Measurements from ENCODE around the gene BICC1. TPM values are rescaled to one million over a fixed set of nuclear protein-coding genes. Genes with fewer than 3 reads are reported as not detected.

The BICC1 gene
- total RNA-seq, 1 experiment from 2014 or later, result 70.2 TPM

DNA sequence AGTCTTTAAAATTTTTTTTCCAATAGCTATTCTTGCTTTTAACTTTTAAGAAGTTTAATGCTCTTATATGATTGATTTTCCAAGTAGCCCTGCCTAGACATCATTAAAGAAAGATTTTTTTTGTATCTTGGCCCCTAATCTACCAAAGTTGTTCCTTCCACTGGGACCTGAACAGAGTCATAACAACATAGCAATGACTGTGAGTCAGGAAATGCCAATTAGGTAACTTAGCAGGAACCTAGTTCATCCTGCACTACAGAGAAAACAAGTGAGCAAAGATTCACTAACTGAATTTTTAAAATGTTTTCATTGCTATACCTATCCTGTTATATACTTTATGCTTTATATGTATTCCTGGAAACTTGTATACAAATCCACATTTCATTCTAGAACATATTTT is 284.7 kb downstream of the BICC1 start:
- Mint-ChIP-seq H3K27me3 (ENCODE audit: unreplicated experiment) (no peaks in the 10 kb centered on the region), H3K9me3 (ENCODE audit: low read depth, unreplicated experiment) (no peaks in the 10 kb centered on the region), H3K36me3 (ENCODE audit: insufficient read depth, unreplicated experiment) (peaks cover 6% of the 10 kb centered on the region), H3K27ac (ENCODE audit: unreplicated experiment) (no peak overlapping the region), H3K4me3 (ENCODE audit: low read depth, unreplicated experiment) (no peak overlapping the region), H3K4me1 (ENCODE audit: low read depth, unreplicated experiment) (no peaks in the 10 kb centered on the region)
- CTCF ChIA-PET, result interaction anchor here (0.7 kb wide), 1 partner anchor 121 kb away, joined by 3 read pairs; no protein-coding TSS in a partner anchor
- TF ChIP-seq, protein P1, sequence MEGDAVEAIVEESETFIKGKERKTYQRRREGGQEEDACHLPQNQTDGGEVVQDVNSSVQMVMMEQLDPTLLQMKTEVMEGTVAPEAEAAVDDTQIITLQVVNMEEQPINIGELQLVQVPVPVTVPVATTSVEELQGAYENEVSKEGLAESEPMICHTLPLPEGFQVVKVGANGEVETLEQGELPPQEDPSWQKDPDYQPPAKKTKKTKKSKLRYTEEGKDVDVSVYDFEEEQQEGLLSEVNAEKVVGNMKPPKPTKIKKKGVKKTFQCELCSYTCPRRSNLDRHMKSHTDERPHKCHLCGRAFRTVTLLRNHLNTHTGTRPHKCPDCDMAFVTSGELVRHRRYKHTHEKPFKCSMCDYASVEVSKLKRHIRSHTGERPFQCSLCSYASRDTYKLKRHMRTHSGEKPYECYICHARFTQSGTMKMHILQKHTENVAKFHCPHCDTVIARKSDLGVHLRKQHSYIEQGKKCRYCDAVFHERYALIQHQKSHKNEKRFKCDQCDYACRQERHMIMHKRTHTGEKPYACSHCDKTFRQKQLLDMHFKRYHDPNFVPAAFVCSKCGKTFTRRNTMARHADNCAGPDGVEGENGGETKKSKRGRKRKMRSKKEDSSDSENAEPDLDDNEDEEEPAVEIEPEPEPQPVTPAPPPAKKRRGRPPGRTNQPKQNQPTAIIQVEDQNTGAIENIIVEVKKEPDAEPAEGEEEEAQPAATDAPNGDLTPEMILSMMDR (IDR thresholded peaks at IDR 0.05; ENCODE audit: unreplicated experiment), result no peak
- intact Hi-C loops (cut with micrococcal nuclease; ENCODE audit: unreplicated experiment), result no loop called here
- no TSS peak for BruUV-seq (replicated peaks)
- DNase-seq, result no peak

DNA sequence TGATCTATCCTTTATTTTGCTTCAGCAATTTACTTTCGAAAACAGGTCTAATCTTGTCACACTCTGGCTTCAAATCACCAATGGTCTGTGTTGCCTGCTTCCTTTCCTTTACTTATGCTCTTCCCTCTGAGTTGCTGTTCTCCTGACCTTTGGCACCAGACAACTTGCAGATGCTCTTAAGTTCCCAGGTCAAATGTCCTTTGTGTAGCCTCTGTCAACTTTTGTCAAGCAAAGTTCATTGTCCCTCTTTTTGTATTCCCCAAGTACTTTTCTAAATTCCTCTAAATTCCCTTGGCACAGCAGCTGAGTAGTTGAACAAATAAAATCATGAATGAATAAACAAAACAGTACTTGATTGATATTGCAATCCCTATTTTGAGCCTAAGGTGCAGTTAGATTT is 289.4 kb downstream of the BICC1 start:
- CTCF ChIA-PET, result no interaction called here
- intact Hi-C loops (cut with micrococcal nuclease; ENCODE audit: unreplicated experiment), result no loop called here
- H3K27me3 Mint-ChIP-seq (ENCODE audit: unreplicated experiment), result no peaks in the 10 kb centered on the region
- no peak for DNase-seq
- no TSS peak for BruUV-seq (replicated peaks)
- TF ChIP-seq, protein P1 (IDR thresholded peaks at IDR 0.05; ENCODE audit: unreplicated experiment), result no peak
- peaks cover 7% of the 10 kb centered on the region for H3K36me3 Mint-ChIP-seq (ENCODE audit: insufficient read depth, unreplicated experiment)
- H3K27ac Mint-ChIP-seq (ENCODE audit: unreplicated experiment), result no peak overlapping the region
- no peak overlapping the region for H3K4me3 Mint-ChIP-seq (ENCODE audit: low read depth, unreplicated experiment)
- H3K9me3 Mint-ChIP-seq (ENCODE audit: low read depth, unreplicated experiment), result no peaks in the 10 kb centered on the region
- peaks cover 3% of the 10 kb centered on the region for H3K4me1 Mint-ChIP-seq (ENCODE audit: low read depth, unreplicated experiment)

DNA sequence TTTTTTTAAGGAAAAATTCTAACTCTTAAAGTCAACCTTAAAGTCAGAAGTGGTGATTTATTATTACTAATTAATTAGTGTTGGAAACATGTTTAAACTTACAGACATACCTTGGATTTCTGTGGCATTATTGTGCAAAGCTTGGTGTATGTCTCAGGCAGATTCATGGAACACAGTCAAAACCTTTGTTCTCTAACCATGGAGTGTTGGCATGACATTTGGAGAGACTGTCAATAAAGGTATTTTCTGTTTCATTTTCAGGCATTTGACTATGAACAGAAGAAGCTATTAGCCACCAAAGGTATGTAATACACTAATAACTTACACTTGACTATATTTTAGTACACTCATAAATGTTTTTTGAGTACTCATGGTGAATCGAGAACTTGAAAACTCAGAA is 293.7 kb downstream of the BICC1 start:
- no peak overlapping the region for H3K4me3 Mint-ChIP-seq (ENCODE audit: low read depth, unreplicated experiment)
- no peak overlapping the region for H3K27ac Mint-ChIP-seq (ENCODE audit: unreplicated experiment)
- TF ChIP-seq, protein P1 (IDR thresholded peaks at IDR 0.05; ENCODE audit: unreplicated experiment), result no peak
- DNase-seq, result no peak
- BruUV-seq (replicated peaks), result no TSS peak
- intact Hi-C loops (cut with micrococcal nuclease; ENCODE audit: unreplicated experiment), result no loop called here
- no peaks in the 10 kb centered on the region for H3K27me3 Mint-ChIP-seq (ENCODE audit: unreplicated experiment)
- CTCF ChIA-PET, result no interaction called here
- H3K36me3 Mint-ChIP-seq (ENCODE audit: insufficient read depth, unreplicated experiment), result peaks cover 20% of the 10 kb centered on the region
- H3K9me3 Mint-ChIP-seq (ENCODE audit: low read depth, unreplicated experiment), result no peaks in the 10 kb centered on the region
- H3K4me1 Mint-ChIP-seq (ENCODE audit: low read depth, unreplicated experiment), result peaks cover 15% of the 10 kb centered on the region

DNA sequence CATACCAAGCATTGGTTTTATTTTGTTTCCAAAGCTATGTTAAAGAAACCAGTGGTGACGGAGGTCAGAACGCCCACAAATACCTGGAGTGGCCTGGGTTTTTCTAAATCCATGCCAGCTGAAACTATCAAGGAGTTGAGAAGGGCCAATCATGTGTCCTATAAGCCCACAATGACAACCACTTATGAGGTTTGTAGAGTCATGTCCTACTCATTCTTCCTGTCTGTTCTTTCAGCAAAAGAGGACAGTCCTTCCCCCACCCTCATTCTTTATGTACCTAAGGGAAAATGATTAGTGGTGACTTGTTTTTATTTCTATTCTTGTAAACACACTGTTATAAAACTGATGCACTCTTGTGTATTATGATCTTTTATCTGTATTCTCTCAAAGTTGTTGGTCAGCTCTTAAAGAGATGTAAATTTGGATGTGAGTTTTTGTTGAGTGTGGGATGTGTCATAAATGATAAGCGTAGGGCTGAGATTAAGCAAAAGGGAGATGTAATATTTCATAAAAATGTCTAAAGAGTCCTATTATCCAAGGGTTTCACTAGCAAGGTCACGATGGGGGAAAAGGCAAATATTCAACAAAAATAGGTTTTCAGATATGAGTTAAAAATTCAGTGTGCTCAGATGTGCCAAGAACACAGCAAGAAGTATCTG is 294.4 kb downstream of the BICC1 start:
- Mint-ChIP-seq H3K4me1 (ENCODE audit: low read depth, unreplicated experiment) (peaks cover 15% of the 10 kb centered on the region), H3K36me3 (ENCODE audit: insufficient read depth, unreplicated experiment) (peaks cover 28% of the 10 kb centered on the region), H3K27ac (ENCODE audit: unreplicated experiment) (no peak overlapping the region), H3K9me3 (ENCODE audit: low read depth, unreplicated experiment) (no peaks in the 10 kb centered on the region), H3K27me3 (ENCODE audit: unreplicated experiment) (no peaks in the 10 kb centered on the region), H3K4me3 (ENCODE audit: low read depth, unreplicated experiment) (no peak overlapping the region)
- no peak for DNase-seq
- no TSS peak for BruUV-seq (replicated peaks)
- TF ChIP-seq, protein P1 (IDR thresholded peaks at IDR 0.05; ENCODE audit: unreplicated experiment), result no peak
- intact Hi-C loops (cut with micrococcal nuclease; ENCODE audit: unreplicated experiment), result no loop called here
- CTCF ChIA-PET, result no interaction called here
